GM18858 (cell line): ENCODE results near the gene LRCH1.
"Not testable (repeated sequence)": the region's sequence is repeated elsewhere in the genome, so short reads cannot be mapped to it uniquely, and the experiment has no call there.

ENCODE experiments used
- ATAC-seq: cut with Tn5 transposase; IDR thresholded peaks from one replicate; pipeline ENCODE4 v1.9.1; 2021; ENCODE audit not compliant: unreplicated experiment

LRCH1 gene

GRCh38 chr13:46552889-46553520 is at the start of gene LRCH1:
TSS of gene LRCH1 (plus strand) at chr13:46553170. CDS start at chr13:46553397, 227 bp downstream.
- peak; percentile 33 for ATAC-seq

- ATAC-seq = no peak
These were observed 48.9 kb upstream of the LRCH1 start for GRCh38 chr13:46504036-46504435.

- ATAC-seq = no peak
These were observed 45.0 kb upstream of the LRCH1 start for GRCh38 chr13:46507981-46508380.

GRCh38 chr13:46509981-46510380 is 43.0 kb upstream of the LRCH1 start:
- no peak for ATAC-seq

- no peak for ATAC-seq
These were observed 37.2 kb upstream of the LRCH1 start for GRCh38 chr13:46515803-46516202.

GRCh38 chr13:46516599-46517338 is 36.2 kb upstream of the LRCH1 start:
- no peak for ATAC-seq

GRCh38 chr13:46517748-46518147 is 35.2 kb upstream of the LRCH1 start:
- not testable (repeated sequence) for ATAC-seq

- ATAC-seq = no peak
These were observed 33.8 kb upstream of the LRCH1 start for GRCh38 chr13:46519182-46519581.

- ATAC-seq = no peak
These were observed 32.8 kb upstream of the LRCH1 start for GRCh38 chr13:46520166-46520565.

GRCh38 chr13:46521486-46521885 is 31.5 kb upstream of the LRCH1 start:
- no peak for ATAC-seq

GRCh38 chr13:46521921-46522747 is 30.8 kb upstream of the LRCH1 start:
- ATAC-seq = no peak

GRCh38 chr13:46522748-46523030 is 30.3 kb upstream of the LRCH1 start:
- ATAC-seq = no peak

- ATAC-seq = no peak
These were observed 28.8 kb upstream of the LRCH1 start for GRCh38 chr13:46523972-46524752.

- ATAC-seq = no peak
These were observed 26.8 kb upstream of the LRCH1 start for GRCh38 chr13:46526100-46526735.

- no peak for ATAC-seq
These were observed 26.2 kb upstream of the LRCH1 start for GRCh38 chr13:46526740-46527139.

GRCh38 chr13:46527237-46527636 is 25.7 kb upstream of the LRCH1 start:
- ATAC-seq = no peak

- no peak for ATAC-seq
These were observed 23.6 kb upstream of the LRCH1 start for GRCh38 chr13:46529216-46529919.

GRCh38 chr13:46530084-46530935 is 22.7 kb upstream of the LRCH1 start:
- ATAC-seq = no peak

GRCh38 chr13:46531953-46532352 is 21.0 kb upstream of the LRCH1 start:
- no peak for ATAC-seq
